Activated CD4-positive, alpha-beta T cell treated with anti-CD3 and anti-CD28 coated beads, Interleukin-2, amount 50 U/mL, for 48 hours (primary cell): ENCODE results near the gene RTL10.
A peak's percentile ranks its signal among the peaks of the same experiment; 100 is the strongest.

Source experiments
- DNase-seq, 2 experiments: peaks; one replicate each; pipeline ENCODE4 v3.0.0-alpha.2; 2020

RTL10 gene

GRCh38 chr22:19854778-19855503 is at the start of gene RTL10, which contains the start of gene GNB1L:
TSS of gene RTL10 (minus strand) at chr22:19854874. CDS start at chr22:19852261, 2,613 bp downstream.
TSS of gene GNB1L (minus strand) at chr22:19854874. CDS start at chr22:19821355, 33,519 bp downstream.
- DNase-seq, result peak; percentile 95 to 96

DNA sequence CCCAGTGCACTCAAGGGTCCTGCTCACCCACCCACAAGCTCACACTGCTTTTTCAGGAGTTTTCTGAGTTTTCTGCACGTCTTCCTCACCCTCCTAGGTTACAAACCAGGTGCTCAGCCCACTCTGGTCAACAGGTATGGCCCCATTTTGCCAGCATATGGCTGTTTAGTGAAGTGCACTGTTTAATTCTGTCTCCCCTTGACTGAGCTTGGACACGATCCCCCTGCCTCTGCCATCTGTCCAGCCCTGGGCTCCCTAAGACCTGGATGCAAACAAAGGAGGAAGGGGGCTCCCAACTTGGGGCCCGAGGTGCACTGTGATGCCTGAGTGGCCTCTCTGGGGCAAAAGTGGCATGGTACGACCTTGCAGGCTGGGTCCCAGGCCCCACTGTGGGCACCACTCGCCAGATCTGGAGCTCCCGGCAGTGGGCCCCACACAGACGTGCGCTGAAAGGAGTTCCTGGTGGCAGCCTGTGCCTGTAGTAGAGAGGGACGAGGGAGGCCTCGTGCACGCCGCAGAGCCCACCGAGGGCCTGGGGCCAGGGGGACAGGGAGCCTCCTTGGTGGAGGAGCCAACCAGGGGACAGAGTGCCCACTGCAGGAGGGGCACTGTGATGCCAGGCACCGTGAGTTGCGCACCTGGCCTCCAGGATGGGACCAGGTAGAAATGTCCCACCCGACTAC is 49.6 kb upstream of the RTL10 start:
- no peak for DNase-seq

DNA sequence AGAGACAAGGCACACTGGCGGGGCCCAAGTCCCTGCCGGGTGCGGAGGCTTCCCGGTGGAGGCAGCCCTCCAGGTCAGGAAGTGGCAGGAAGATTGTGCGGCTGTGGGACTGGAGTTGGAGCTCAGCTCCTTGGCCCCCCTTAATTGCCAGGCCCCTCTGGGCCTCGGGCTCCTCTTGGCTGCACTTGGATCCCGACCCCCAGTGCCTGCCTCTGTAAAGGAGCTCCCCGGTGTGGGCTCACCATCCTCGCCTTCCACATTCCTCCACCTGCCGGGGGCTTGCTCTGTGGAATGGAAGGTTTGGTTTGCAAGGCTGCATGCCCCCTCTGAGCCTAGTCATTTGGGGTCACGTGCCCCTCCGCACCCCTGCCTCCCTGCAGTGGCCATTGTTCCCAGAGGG is 48.8 kb upstream of the RTL10 start:
- no peak for DNase-seq

DNA sequence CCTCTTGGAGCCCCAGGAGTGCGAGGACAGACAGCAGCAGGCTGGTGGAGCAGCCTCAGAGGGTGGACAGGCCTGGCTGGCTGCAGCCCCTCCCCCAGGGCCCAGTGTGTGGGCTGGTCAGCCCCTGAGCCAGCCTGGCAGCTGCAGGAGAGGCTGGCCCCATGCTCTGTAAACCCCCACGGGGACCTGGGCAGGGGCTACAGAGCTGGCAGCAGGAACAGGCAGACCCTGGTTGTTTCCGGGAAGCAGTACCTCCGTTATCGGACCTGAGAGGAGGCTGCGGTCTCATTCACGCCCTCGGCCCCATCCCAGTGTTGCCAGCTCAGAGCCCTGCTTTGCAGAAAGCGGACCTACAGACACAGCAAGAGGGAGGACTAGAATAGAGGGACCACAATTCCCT is 48.4 kb upstream of the RTL10 start:
- no peak for DNase-seq

- DNase-seq, result no peak
These were observed 47.6 kb upstream of the RTL10 start for GRCh38 chr22:19902245-19902715.

DNA sequence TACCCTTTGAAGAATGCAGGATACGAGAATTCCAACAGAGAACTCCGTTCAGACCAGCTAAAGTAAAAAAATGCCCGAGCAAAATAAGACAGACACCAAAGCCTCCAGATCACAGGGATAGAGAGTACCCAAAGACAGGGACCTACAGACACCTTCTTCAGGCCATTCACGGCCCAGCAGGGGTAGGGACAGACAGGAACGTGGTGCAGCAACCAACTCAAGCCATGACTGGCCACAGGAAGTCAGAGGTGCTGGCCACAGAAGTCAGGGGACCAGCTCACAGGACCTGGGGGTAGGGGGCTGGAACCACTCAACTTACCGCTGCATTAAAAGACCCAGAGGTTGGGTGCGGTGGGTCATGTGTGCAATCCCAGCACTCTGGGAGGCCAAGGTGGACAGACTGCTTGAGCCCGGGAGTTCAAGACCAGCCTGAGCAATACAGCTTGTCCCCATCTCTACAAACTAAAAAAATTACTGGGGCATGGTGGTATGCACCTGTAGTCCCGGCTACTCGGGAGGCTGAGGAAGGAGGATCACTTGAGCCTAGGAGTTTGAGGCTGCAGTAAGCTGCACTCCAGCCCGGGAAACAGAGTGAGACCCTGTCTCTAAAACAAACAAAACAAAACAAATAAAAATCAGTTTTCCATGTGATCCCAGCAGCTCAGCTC is 47.0 kb upstream of the RTL10 start:
- no peak for DNase-seq

DNA sequence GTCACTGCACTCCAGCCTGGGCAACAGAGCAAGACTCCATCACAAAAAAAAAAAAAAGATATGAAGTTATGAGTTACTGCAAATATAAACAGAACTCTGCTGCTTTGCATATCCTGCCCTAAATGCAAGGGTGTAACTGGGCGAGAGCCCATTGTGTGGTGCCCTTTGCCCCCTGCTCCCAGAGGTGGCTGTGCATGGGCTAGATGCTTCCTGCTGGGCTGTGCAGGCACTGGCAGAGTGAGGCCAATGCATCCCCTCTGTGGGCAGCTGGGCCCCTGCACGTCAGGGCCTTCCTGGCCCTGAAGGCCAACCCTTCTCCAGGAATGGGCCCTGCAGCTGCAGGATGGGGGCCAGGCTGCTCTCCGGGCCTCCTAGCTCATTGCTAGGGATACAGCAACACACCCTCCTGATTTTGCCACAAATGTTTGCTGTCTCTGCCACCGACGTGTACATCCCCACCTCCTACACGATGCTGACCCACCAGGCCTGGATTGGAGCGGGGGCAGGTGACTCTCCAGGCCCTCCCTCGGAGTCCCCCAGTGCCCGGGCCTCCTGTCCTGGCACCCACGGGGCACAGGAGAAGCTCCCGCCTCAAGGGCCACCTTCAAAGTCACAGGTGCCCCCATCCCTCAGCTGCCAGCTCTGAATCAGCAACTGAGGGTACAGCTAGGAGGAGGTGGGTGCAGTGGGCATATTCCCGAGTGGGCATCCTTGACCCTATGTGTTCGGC is 46.2 kb upstream of the RTL10 start:
- DNase-seq, result no peak

- DNase-seq, result no peak
These were observed 44.3 kb upstream of the RTL10 start for GRCh38 chr22:19898831-19899567.

DNA sequence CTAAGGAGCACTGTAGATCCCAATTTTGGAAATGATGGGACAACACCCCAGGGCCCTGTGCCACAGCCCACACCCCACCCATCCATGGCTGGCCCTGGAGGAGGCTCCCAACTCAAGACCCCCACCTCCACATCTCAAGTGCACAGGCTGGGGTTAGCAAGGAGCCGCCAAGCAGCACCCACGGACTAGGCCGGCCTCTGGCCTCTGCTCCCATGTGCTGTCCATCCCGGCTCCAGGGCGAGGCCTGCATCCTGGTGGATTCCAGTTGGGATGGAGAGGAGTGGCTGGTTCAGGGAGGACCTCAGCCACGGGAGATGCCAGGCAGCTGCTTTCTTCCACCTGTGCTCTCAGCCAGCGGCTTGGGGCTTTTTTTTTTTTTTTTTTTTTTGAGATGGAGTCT is 43.5 kb upstream of the RTL10 start:
- DNase-seq, result no peak

- no peak for DNase-seq
These were observed 43.1 kb upstream of the RTL10 start for GRCh38 chr22:19897726-19898125.

DNA sequence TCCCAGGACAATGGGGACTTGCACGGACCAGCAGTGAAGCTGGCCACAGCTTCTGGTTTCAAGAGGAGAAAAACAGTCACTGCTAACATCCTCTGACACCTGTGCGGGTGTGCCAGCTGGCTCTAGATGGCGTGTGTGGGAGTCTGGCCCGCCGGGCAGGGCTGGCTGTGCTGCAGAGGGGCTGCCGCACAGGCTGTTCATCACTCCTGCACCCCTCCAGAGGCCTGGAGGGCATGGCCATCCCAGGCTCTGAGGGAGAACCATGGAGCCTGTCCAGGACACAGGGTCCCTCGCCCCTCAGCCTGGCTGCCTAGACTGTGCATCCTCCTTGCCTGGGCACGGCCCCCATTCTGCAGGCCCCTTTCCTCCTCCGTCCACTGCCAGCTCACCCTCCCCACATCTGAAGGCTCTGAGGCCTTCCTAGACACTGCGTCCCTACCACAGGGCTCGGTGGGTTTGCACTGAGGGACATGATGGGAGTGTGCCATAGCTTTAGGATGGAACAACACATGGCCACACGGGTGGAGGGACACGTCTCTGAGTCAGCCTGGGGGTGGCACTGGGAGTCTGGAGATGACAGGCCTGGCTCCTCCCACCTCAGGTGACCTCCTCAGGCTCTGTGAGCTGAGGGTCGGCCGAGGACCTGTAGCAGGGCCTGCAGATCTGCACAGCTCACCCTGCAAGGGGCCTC is 42.1 kb upstream of the RTL10 start:
- DNase-seq, result no peak

GRCh38 chr22:19895160-19895849 is 40.6 kb upstream of the RTL10 start:
- DNase-seq, result no peak

DNA sequence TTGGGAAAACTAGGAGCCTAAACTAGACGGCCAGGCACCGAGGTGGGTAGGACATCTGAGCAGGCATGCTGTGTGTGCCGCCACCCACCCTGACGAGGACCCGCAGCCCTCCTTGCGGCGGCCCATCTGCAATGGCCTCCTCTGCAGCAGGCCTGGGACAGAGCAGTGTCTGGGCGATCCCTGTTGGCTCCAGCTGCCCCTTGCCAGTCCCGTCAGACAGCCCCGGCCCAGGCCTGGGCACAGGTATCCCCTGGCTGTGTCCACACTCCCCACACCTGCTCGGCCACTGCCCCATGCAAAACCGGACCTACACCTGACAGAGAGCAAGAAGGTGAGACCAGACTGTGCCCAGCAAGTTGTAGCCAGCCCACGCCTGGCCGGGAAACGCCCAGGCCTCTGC is 38.7 kb upstream of the RTL10 start:
- DNase-seq, result no peak

- DNase-seq, result no peak
These were observed 38.3 kb upstream of the RTL10 start for GRCh38 chr22:19892925-19893324.

DNA sequence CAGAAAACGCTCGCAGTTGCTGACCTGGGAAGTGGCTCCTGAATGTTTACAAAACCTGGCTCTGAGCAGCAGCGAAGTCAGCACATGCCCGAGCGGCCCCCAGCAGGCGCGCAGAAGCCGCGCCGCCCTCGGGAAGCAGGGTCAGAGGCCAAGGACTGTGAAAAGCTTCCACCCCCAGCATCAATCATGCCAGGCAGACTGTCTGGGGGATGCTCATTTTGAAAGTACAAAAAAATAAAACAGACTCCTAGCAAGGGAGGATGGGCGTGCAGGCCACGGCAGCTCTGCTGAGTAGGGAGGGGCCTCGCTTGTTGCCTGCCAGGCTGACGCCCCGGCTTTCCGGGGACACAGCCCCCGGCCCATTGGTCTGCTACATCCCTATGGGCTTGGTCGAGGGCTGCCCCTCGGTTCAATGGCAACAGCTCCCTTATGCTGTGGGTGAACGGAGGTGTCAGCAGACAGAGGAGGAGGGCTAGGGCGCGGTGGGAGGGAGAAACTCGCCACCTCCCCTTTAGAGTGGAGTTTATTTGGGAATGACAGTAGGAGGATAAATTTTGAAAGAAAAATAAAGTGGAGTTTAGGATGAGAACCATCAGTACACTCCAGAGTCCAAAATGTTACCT is 37.7 kb upstream of the RTL10 start:
- peak; percentile 62 to 73 for DNase-seq

DNA sequence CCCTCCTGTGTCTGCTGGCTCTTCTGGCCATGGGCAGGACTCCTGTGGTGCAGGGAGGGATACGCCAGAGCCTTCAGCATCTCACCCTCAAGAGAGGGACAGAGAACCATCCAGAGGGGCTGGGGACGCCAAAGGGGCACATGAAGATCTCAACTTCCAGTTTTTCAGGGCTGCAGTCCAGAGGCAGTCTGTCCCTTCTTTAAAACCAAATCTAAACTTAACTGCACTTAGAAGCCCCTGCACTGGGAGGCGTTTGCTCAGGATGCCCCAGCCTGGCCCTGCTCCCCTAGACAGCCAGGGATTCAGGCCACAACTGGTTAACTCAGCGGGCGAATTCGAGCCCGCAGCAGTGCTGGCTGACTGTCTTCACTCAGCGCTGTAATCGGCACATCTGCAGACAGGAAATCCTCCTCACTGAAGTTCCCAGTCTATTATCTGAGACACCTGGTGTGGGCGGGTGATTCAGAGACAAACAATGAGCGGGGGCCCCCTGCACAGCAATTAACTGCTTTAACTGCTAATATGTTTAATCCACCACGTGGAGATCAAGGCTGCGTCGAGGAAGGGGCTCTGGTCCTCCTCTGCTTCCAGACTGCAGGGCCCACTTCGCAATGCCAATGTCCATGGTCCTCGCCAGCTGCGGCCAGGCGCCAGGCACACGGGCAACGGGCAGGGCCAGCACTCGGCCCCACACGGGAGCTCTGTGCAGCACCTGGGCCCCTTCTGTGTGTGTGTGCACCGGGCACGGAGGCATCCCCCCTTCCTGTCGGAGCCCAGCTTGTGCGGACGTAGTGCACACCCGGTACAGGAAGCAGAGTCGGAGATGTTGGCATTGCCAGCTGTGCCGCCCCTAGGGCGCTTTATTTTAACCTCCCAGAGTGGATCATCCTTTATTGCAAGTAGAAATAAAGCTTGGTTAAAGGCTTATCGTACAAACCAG is 36.9 kb upstream of the RTL10 start:
- peak; percentile 79 to 87 for DNase-seq

DNA sequence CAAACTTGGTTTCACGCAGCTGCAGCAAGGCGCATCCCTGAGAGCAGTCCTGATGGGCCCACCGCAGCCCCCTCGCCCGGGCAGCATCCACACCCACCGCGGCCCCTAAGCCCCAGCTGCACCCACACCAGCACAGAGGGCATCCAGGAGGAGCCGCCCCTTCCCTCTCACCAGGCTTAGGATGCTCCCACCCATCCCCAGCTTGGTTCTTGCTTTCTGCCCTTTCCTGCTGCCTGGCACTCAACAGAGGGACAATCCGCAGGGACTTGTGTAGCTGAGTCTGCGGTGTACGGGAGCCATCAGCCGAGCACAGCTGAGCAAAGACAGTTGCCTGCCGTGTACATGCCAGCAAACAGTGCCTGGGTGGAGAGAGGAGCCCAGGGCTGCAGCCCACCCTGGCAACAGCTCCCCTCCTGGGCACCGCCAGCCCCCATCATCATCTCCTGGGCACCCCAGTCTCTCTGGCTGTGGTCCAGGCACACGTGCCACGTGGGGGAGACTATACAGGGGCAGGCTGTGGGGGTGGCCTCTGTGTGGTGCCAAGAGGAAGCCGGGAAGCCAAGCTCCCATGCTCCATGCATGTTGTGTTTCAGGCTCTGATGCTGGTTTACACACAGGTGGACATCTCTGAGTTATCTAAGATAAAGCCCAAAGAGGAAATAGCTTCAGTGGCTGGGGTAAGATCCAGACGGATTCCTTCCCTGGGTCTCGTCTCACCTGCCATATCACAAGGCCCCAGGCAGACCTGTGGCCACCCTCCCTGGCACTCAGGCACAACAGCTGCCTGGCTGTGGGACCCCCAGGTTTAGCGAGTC is 36.0 kb upstream of the RTL10 start:
- no peak for DNase-seq

DNA sequence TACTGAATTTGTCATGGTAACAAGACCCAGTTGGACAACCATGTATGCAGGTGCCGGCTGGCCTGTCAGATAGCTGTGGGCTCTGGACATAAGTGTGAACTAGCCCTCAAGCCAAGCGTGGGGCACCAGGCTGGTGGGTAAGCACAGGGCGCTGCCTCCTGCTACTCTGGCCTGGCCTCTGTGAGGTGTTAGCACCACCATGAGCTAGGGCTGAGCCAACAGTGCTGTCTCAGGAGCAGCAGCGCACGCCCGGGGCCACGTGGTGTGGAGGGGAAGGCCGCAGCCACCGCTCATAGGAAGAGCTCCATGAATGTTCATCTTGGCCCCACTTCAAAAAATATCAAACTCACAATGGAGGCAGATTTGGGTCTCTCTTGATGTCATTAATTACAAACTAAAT is 35.3 kb upstream of the RTL10 start:
- DNase-seq, result peak; percentile 42 to 46
